Sigmoid colon (tissue), 4 donors: ENCODE measurements around the gene ABCC4.

Source experiments
- POLR2AphosphoS5 ChIP-seq, 4 donors: sonication (generic); formaldehyde crosslinking; IDR thresholded peaks; one replicate each; pipeline ENCODE4 v1.6.1; 2017; ENCODE audit warnings: antibody characterized with exemption in 4 of 4
- TF ChIP-seq, protein P1 (sequence below), 4 experiments: fragments of 450-650 bp in 3 of 4; fragments of 200-600 bp in 1 of 4; IDR thresholded peaks; one replicate each; pipeline ENCODE4 v1.5.1; 2016 to 2019; ENCODE audit warnings: antibody characterized with exemption in 4 of 4, mild to moderate bottlenecking in 3 of 4, moderate library complexity in 2 of 4

DNA sequence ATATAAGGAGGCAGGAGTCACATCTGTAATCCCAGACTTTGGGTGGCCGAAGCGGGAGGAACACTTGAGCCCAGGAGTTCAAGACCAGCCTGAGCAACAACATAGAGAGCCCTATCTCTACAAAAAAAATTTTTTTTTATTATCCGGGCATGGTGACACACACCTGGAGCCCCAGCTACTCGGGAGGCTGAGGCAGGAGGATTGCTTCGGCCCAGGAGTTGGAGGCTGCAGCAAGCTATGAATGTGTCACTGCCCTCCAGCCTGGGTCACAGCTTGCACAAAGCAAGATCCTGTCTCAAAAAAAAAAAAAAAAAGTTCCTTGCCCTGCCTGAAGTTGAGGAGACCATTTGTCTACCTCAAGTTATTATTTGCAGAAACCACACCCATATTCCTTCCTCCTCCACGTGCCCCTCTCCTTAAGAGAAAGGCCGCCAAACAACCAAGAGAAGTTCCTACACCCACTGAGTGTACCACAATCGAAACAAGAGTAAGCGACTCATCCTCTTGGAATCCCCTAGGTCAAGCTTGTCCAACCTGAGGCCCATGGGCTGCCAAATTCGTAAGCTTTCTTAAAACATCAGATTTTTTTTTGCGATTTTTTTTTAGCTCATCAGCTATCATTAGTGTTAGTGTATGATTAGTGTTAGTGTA, 2.2 kb downstream of the ABCC4 start:
- TF ChIP-seq, protein P1, sequence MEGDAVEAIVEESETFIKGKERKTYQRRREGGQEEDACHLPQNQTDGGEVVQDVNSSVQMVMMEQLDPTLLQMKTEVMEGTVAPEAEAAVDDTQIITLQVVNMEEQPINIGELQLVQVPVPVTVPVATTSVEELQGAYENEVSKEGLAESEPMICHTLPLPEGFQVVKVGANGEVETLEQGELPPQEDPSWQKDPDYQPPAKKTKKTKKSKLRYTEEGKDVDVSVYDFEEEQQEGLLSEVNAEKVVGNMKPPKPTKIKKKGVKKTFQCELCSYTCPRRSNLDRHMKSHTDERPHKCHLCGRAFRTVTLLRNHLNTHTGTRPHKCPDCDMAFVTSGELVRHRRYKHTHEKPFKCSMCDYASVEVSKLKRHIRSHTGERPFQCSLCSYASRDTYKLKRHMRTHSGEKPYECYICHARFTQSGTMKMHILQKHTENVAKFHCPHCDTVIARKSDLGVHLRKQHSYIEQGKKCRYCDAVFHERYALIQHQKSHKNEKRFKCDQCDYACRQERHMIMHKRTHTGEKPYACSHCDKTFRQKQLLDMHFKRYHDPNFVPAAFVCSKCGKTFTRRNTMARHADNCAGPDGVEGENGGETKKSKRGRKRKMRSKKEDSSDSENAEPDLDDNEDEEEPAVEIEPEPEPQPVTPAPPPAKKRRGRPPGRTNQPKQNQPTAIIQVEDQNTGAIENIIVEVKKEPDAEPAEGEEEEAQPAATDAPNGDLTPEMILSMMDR (IDR thresholded peaks at IDR 0.05), result no peak
- TF ChIP-seq POLR2AphosphoS5 (IDR thresholded peaks at IDR 0.05), result no peak
